GM12878 (cell line): ENCODE data around the gene DTWD2. TPM values are rescaled to one million over a fixed set of nuclear protein-coding genes. Genes with fewer than 3 reads are reported as not detected.

Experiments used
- ATAC-seq: fragments of 200-7000 bp; cut with Tn5 transposase; 3 replicates; pipeline ENCODE4 v1.9.1; 2020; ENCODE audit warnings: mild to moderate bottlenecking, moderate library complexity
- BruUV-seq: library from RNA; stranded (reverse); fragments of 400-500 nt; replicated peaks from 2 replicates; lab custom pipeline; 2021; lab: Mats Ljungman, UMichigan
- CTCF ChIA-PET: fragments of 300-600 bp; sonication (Branson Sonifier 250); formaldehyde crosslinking; extraction: SDS; loops from one replicate; lab custom pipeline; 2021; ENCODE audit warnings: inconsistent platforms; lab: Yijun Ruan, JAX
- POLR2A ChIA-PET: fragments of 350-600 bp; formaldehyde crosslinking; extraction: SDS; loops from one replicate; lab custom pipeline; 2021; ENCODE audit warnings: inconsistent platforms; lab: Charles Lee
- RAD21 ChIA-PET: fragments of 300-600 bp; sonication (Branson Sonifier 250); formaldehyde crosslinking; loops from one replicate; lab custom pipeline; 2023; ENCODE audit warnings: antibody characterized with exemption; ENCODE audit not compliant: unreplicated experiment; lab: Charles Lee
- SMC1A ChIA-PET: fragments of 300-600 bp; sonication (Branson Sonifier 250); formaldehyde crosslinking; loops from one replicate; lab custom pipeline; 2023; ENCODE audit not compliant: unreplicated experiment, uncharacterized antibody; lab: Charles Lee
- DNase-seq: peaks from one replicate; pipeline ENCODE4 v3.0.0-alpha.2; 2011; ENCODE audit warnings: low read depth, low spot score
- FAIRE-seq: peaks from 3 replicates; lab custom pipeline; 2011; peaks lifted over from hg19 to GRCh38; lab: Jason Lieb, UNC
- H2AFZ ChIP-seq: 2 replicates; pipeline ENCODE4 v1.6.0; 2011; ENCODE audit warnings: low read depth, low read length, control low read depth; ENCODE audit not compliant: control insufficient read depth
- H3K27ac ChIP-seq: 2 replicates; pipeline ENCODE4 v1.5.1; 2011; ENCODE audit warnings: control low read depth; ENCODE audit not compliant: control insufficient read depth, insufficient read depth
- H3K27me3 ChIP-seq, 2 experiments: replicated peaks in 1 of 2; 2 replicates each; pipeline versions ENCODE4 v1.6.0 to v1.6.1; 2011; ENCODE audit warnings: low read length in 1 of 2; ENCODE audit not compliant: control insufficient read depth in 2 of 2, insufficient read depth in 2 of 2
- H3K36me3 ChIP-seq, 2 experiments: 2 replicates each; pipeline ENCODE4 v1.5.1; 2011; ENCODE audit warnings: low read length in 1 of 2; ENCODE audit not compliant: control insufficient read depth in 2 of 2, insufficient read depth in 2 of 2
- H3K4me1 ChIP-seq: 2 replicates; pipeline ENCODE4 v1.6.1; 2011; ENCODE audit warnings: mild to moderate bottlenecking, low read length, moderate library complexity, mixed read lengths; ENCODE audit not compliant: control insufficient read depth, insufficient read depth
- H3K4me2 ChIP-seq: 2 replicates; pipeline ENCODE4 v1.6.0; 2011; ENCODE audit warnings: control low read depth; ENCODE audit not compliant: control insufficient read depth, insufficient read depth
- H3K4me3 ChIP-seq: fragments of 200-600 bp; sonication (generic); 2 replicates; pipeline ENCODE4 v1.5.1; 2016
- H3K79me2 ChIP-seq: 2 replicates; pipeline ENCODE4 v1.6.0; 2011; ENCODE audit warnings: low read length; ENCODE audit not compliant: control insufficient read depth, insufficient read depth
- H3K9ac ChIP-seq: 2 replicates; pipeline ENCODE4 v1.8.0; 2011; ENCODE audit warnings: low read length, control low read depth, mixed read lengths; ENCODE audit not compliant: control insufficient read depth, insufficient read depth
- H3K9me3 ChIP-seq: replicated peaks from 3 replicates; pipeline ENCODE4 v1.5.1; 2011; ENCODE audit warnings: mild to moderate bottlenecking, low read length; ENCODE audit not compliant: control insufficient read depth, insufficient read depth
- H4K20me1 ChIP-seq: 2 replicates; pipeline ENCODE4 v1.6.0; 2011; ENCODE audit not compliant: control insufficient read depth, insufficient read depth
- BRCA1 ChIP-seq: IDR thresholded peaks from 2 replicates; pipeline ENCODE4 v1.6.1; 2011; ENCODE audit warnings: low read depth, low read length, improper control_type of control experiment
- CREB1 ChIP-seq: IDR thresholded peaks from 2 replicates; pipeline ENCODE4 v1.6.1; 2012; ENCODE audit warnings: low read depth, mild to moderate bottlenecking, inconsistent platforms
- IRF4 ChIP-seq: IDR thresholded peaks from 2 replicates; pipeline ENCODE4 v1.6.1; 2011; ENCODE audit warnings: low read depth, low read length
- MEF2A ChIP-seq: IDR thresholded peaks from 2 replicates; pipeline ENCODE4 v1.6.1; 2011; ENCODE audit warnings: low read depth, mild to moderate bottlenecking, low read length, moderate library complexity; ENCODE audit not compliant: insufficient read depth
- MYC ChIP-seq: IDR thresholded peaks from 2 replicates; pipeline ENCODE4 v1.6.1; 2011; ENCODE audit warnings: mild to moderate bottlenecking, low read length, moderate library complexity, inconsistent platforms; ENCODE audit not compliant: insufficient read depth, insufficient replicate concordance, insufficient read length, severe bottlenecking
- NR2C1 ChIP-seq: fragments of 450-650 bp; IDR thresholded peaks from 2 replicates; pipeline ENCODE4 v1.6.1; 2017; ENCODE audit warnings: antibody characterized with exemption, mild to moderate bottlenecking, moderate library complexity
- RAD21 ChIP-seq: IDR thresholded peaks from 2 replicates; pipeline ENCODE4 v1.6.1; 2011; ENCODE audit warnings: mild to moderate bottlenecking, low read depth, low read length, moderate library complexity; ENCODE audit not compliant: insufficient read depth
- RB1 ChIP-seq: fragments of 450-650 bp; formaldehyde crosslinking; IDR thresholded peaks from 2 replicates; pipeline ENCODE4 v1.6.1; 2017; ENCODE audit warnings: mild to moderate bottlenecking, borderline replicate concordance
- SIX5 ChIP-seq: IDR thresholded peaks from 2 replicates; pipeline ENCODE4 v1.6.1; 2011; ENCODE audit warnings: mild to moderate bottlenecking, low read depth, low read length, moderate library complexity; ENCODE audit not compliant: severe bottlenecking
- SMARCA5 ChIP-seq: fragments of 450-650 bp; IDR thresholded peaks from 2 replicates; pipeline ENCODE4 v1.6.1; 2017; ENCODE audit warnings: mild to moderate bottlenecking
- SREBF1 ChIP-seq: IDR thresholded peaks from 2 replicates; pipeline ENCODE4 v1.6.1; 2012; ENCODE audit warnings: mild to moderate bottlenecking, low read length
- ZNF217 ChIP-seq: fragments of 450-650 bp; IDR thresholded peaks from 2 replicates; pipeline ENCODE4 v1.6.1; 2017; ENCODE audit warnings: antibody characterized with exemption, mild to moderate bottlenecking
- WGBS: methylation state at CpG from one replicate; pipeline ENCODE4 v1.1.6; 2016; ENCODE audit warnings: low lambda C conversion rate; ENCODE audit not compliant: insufficient replicate concordance, insufficient coverage; ENCODE audit errors: missing lambda C conversion rate; 5-methylcytosine and 5-hydroxymethylcytosine counted together
- in situ Hi-C: fragments of 300-500 bp; cut with MboI; formaldehyde crosslinking; loops from 9 replicates; pipeline ENCODE4 v1.14.3; 2018; ENCODE audit warnings: mixed read lengths
- intact Hi-C: fragments of 100-400 bp; cut with micrococcal nuclease; formaldehyde crosslinking; loops from one replicate; pipeline ENCODE4 v1.14.2; 2022; ENCODE audit not compliant: unreplicated experiment
- polyA plus RNA-seq, 11 experiments: library from polyadenylated mRNA; depleted of rRNA in 4 of 11; unstranded in 6 of 11; stranded (reverse) in 5 of 11; fragments of >200 nt; fragmentation: Nextera tagmentation in 4 of 11; fragmentation: Illumina TruSeq in 1 of 11; extraction: Ambion mirVana in 4 of 11; extraction: Trizol in 1 of 11; gene quantifications; 1 replicate in 1 of 11; 2 replicates in 10 of 11; pipeline versions ENCODE4 v1.2.1 to v1.2.3, GENCODE V29; 2011 to 2016; ENCODE audit warnings: inconsistent platforms in 2 of 11, missing spikeins in 2 of 11, low read depth in 1 of 11
- total RNA-seq, 4 experiments: library from RNA; depleted of rRNA in 3 of 4; stranded (reverse); fragments of >200 nt in 3 of 4; fragmentation: Illumina TruSeq in 1 of 4; extraction: Trizol in 1 of 4; gene quantifications; 2 replicates each; pipeline versions ENCODE4 v1.2.1 to v1.2.3, GENCODE V29; 2013 to 2021
- TF ChIP-seq, protein P1 (sequence below): fragments of 450-650 bp; formaldehyde crosslinking; IDR thresholded peaks from 2 replicates; pipeline ENCODE4 v1.4.0; 2020; ENCODE audit warnings: mild to moderate bottlenecking, moderate library complexity
- TF ChIP-seq, protein P2 (sequence below): IDR thresholded peaks from 2 replicates; pipeline ENCODE4 v1.6.1; 2012; ENCODE audit warnings: low read depth, low read length, improper control_type of control experiment

DTWD2 gene
- total and polyA plus RNA-seq, 10 of the 15 experiments (the other 5 are each of a cell fraction or from before 2014, with no cell fraction given): 0.93 to 8.4 (median 5.1) TPM

DNA sequence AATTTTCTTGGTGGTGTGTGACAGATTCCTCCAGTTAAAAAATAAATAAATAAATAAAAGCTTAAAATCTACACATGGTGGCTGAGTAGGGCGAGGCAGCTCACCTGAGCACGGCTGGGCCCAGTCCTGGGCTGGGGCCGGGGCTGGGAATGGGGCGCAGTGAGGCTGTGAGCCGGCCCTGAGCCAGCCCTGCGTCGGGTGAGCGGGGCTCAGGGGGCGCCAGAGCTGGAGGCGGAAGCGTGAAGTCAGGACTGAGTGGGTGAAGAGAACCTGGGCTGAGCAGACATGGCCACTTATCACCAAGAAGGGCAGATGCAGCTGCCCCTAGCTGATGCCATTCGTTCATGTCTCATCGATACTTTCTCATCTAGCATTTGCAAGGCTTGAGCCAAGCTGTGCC lies 22.8 kb upstream of the DTWD2 start:
- ChIA-PET POLR2A (no interaction called here), SMC1A (interaction anchor here (0.7 to 1.5 kb wide), 2 partner anchors 55 to 230 kb away, joined by 6 read pairs; no protein-coding TSS in a partner anchor), RAD21 (no interaction called here), CTCF (interaction anchor here (0.6 to 1.2 kb wide), 5 partner anchors 9 to 305 kb away, joined by 3 to 5 read pairs (median 4); partner anchors contain the start of gene DTWD2)
- Histone ChIP-seq H3K27ac (no peak overlapping the region), H3K9me3 (peaks cover 1% of the 10 kb centered on the region; the same call in 2 of the 3 replicates), H3K4me3 (no peak overlapping the region), H3K36me3 (no peaks in the 10 kb centered on the region), H2AFZ (no peak overlapping the region), H3K4me1 (peaks cover 3% of the 10 kb centered on the region), H3K4me2 (no peak overlapping the region), H3K79me2 (no peaks in the 10 kb centered on the region), H3K9ac (no peak overlapping the region), H3K27me3 (no peaks in the 10 kb centered on the region), H4K20me1 (no peaks in the 10 kb centered on the region)
- no peak for ATAC-seq
- 94% methylated on average over 13 of the region's 13 CpGs for WGBS
- no peak for TF ChIP-seq MEF2A
- no peak for TF ChIP-seq ZNF217
- FAIRE-seq: no peak
- intact Hi-C loops: no loop called here
- no peak for DNase-seq
- BruUV-seq: no TSS peak
- in situ Hi-C loops: no loop called here

DNA sequence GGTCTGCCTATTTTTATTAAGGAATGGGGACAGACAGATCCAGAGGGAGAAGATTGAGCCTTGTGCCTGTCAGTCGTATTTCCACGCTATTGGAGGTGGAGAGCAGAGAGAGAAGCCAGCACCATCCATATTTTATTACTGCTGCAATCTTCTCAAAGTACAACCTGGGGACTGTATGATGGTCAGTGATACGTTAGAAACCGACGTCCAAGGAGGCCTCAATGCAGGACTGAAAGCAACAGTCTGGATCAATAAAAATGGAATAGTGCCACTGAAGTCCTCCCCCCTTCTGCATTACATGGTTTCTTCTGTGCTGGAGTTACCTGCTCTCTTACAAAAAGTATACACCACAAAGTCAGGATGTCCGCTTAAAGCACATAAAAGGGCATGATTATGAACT lies 21.9 kb upstream of the DTWD2 start:
- Histone ChIP-seq H3K4me2 (no peak overlapping the region), H3K4me1 (no peaks in the 10 kb centered on the region), H4K20me1 (no peaks in the 10 kb centered on the region), H3K27ac (no peak overlapping the region), H3K79me2 (no peaks in the 10 kb centered on the region), H3K4me3 (no peak overlapping the region), H3K36me3 (no peaks in the 10 kb centered on the region), H3K9ac (no peak overlapping the region), H3K27me3 (no peaks in the 10 kb centered on the region), H3K9me3 (peaks cover under 1% of the 10 kb centered on the region; the same call in 2 of the 3 replicates), H2AFZ (no peak overlapping the region)
- SMC1A ChIA-PET: interaction anchor here (1.6 to 1.8 kb wide), 2 partner anchors 8 to 10 kb away, joined by 3 to 4 read pairs; no protein-coding TSS in a partner anchor
- in situ Hi-C loops: no loop called here
- DNase-seq: no peak
- BruUV-seq: no TSS peak
- 93% methylated on average over 6 of the region's 6 CpGs for WGBS
- CTCF ChIA-PET: interaction anchor here (0.9 to 1.4 kb wide), 1 partner anchor 12 kb away, joined by 3 read pairs; no protein-coding TSS in a partner anchor
- no peak for ATAC-seq
- RAD21 ChIA-PET: no interaction called here
- intact Hi-C loops: no loop called here
- FAIRE-seq: no peak
- POLR2A ChIA-PET: no interaction called here
- TF ChIP-seq MYC (no peak), IRF4 (no peak), RB1 (no peak), BRCA1 (no peak), CREB1 (no peak), SMARCA5 (no peak), SREBF1 (no peak), NR2C1 (no peak), RAD21 (no peak), SIX5 (no peak)
- TF ChIP-seq, protein P1, sequence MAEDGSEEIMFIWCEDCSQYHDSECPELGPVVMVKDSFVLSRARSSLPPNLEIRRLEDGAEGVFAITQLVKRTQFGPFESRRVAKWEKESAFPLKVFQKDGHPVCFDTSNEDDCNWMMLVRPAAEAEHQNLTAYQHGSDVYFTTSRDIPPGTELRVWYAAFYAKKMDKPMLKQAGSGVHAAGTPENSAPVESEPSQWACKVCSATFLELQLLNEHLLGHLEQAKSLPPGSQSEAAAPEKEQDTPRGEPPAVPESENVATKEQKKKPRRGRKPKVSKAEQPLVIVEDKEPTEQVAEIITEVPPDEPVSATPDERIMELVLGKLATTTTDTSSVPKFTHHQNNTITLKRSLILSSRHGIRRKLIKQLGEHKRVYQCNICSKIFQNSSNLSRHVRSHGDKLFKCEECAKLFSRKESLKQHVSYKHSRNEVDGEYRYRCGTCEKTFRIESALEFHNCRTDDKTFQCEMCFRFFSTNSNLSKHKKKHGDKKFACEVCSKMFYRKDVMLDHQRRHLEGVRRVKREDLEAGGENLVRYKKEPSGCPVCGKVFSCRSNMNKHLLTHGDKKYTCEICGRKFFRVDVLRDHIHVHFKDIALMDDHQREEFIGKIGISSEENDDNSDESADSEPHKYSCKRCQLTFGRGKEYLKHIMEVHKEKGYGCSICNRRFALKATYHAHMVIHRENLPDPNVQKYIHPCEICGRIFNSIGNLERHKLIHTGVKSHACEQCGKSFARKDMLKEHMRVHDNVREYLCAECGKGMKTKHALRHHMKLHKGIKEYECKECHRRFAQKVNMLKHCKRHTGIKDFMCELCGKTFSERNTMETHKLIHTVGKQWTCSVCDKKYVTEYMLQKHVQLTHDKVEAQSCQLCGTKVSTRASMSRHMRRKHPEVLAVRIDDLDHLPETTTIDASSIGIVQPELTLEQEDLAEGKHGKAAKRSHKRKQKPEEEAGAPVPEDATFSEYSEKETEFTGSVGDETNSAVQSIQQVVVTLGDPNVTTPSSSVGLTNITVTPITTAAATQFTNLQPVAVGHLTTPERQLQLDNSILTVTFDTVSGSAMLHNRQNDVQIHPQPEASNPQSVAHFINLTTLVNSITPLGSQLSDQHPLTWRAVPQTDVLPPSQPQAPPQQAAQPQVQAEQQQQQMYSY (CRISPR knock-in tag): no peak
- TF ChIP-seq, protein P2, sequence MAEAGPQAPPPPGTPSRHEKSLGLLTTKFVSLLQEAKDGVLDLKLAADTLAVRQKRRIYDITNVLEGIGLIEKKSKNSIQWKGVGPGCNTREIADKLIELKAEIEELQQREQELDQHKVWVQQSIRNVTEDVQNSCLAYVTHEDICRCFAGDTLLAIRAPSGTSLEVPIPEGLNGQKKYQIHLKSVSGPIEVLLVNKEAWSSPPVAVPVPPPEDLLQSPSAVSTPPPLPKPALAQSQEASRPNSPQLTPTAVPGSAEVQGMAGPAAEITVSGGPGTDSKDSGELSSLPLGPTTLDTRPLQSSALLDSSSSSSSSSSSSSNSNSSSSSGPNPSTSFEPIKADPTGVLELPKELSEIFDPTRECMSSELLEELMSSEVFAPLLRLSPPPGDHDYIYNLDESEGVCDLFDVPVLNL: no peak
